NT2/D1 (cell line): Measurements from ENCODE around the gene C10orf71.

Source experiments
- SUZ12 ChIP-seq: IDR thresholded peaks from 2 replicates; pipeline ENCODE4 v1.6.1; 2011; ENCODE audit not compliant: insufficient read length, insufficient read depth; ENCODE audit errors: extremely low read depth
- YY1 ChIP-seq: IDR thresholded peaks from 2 replicates; pipeline ENCODE4 v1.6.1; 2011; ENCODE audit not compliant: insufficient read length, insufficient read depth
- ZNF274 ChIP-seq: IDR thresholded peaks from 2 replicates; pipeline ENCODE4 v1.6.1; 2011; ENCODE audit warnings: mild to moderate bottlenecking, low read depth, low read length

- no peak for TF ChIP-seq ZNF274
- TF ChIP-seq YY1: no peak
- no peak for TF ChIP-seq SUZ12
These were observed 45.5 kb upstream of the C10orf71 start for GRCh38 chr10:49253340-49253906.
